Neural cell (in vitro differentiated cells): ENCODE measurements around the gene EMD.

Experiments
- EP300 ChIP-seq: fragments of 450-650 bp; conservative IDR thresholded peaks from 2 replicates; pipeline ENCODE4 v1.6.1; 2014; ENCODE audit warnings: antibody characterized with exemption, mild to moderate bottlenecking, moderate library complexity; ENCODE audit not compliant: poor library complexity, severe bottlenecking
- EZH2 ChIP-seq: fragments of 200-600, 300-800 bp; shearing (Covaris generic), sonication (generic); IDR thresholded peaks from 2 replicates; pipeline ENCODE4 v1.6.1; 2014; ENCODE audit warnings: antibody characterized with exemption, low read length, borderline replicate concordance, mild to moderate bottlenecking; ENCODE audit not compliant: insufficient read depth, poor library complexity, severe bottlenecking
- POLR2AphosphoS5 ChIP-seq: IDR thresholded peaks from 2 replicates; pipeline ENCODE4 v1.6.1; 2012
- SMC3 ChIP-seq: fragments of 450-650 bp; conservative IDR thresholded peaks from 2 replicates; pipeline ENCODE4 v1.6.1; 2014; ENCODE audit warnings: antibody characterized with exemption, mild to moderate bottlenecking, moderate library complexity; ENCODE audit not compliant: poor library complexity
- TF ChIP-seq, protein P1 (sequence below): fragments of 450-650 bp; IDR thresholded peaks from 2 replicates; pipeline ENCODE4 v1.5.1; 2014; ENCODE audit warnings: antibody characterized with exemption, mild to moderate bottlenecking, moderate library complexity; ENCODE audit not compliant: poor library complexity, severe bottlenecking

DNA sequence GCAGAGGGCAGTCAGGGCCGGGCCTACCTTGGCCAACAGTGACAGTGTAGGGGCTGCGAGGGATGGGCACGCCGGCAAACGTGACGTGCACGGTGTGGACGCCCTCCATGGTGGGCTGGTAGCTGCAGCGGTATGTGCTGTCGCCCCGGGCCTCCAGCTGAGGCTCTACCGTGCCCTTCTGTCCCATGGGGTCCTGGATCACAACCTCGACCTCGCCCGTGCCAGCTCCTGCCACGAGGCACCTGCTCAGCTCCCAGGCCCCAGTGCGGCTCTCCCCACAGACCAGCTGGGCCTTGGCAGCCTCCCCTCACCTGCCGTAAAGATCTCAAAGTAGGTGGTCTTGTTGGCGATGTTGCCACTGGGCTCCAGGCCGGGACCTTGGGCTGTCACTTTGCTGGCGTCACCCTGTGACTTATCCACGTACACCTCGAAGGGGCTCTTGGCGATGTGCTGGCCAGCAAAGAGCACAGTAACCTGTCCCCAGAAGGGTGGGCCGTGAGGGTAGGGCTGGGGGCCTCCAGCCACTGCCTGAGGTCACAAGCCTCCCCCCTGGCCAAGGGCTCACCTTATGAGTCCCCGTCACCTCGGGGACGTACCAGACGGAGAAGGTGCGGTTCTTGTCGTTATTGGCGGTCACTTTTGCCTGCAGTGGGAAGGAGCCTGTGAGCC, 13.0 kb upstream of the EMD start:
- TF ChIP-seq SMC3 (no peak), EZH2 (no peak), POLR2AphosphoS5 (no peak), EP300 (no peak)
- TF ChIP-seq, protein P1, sequence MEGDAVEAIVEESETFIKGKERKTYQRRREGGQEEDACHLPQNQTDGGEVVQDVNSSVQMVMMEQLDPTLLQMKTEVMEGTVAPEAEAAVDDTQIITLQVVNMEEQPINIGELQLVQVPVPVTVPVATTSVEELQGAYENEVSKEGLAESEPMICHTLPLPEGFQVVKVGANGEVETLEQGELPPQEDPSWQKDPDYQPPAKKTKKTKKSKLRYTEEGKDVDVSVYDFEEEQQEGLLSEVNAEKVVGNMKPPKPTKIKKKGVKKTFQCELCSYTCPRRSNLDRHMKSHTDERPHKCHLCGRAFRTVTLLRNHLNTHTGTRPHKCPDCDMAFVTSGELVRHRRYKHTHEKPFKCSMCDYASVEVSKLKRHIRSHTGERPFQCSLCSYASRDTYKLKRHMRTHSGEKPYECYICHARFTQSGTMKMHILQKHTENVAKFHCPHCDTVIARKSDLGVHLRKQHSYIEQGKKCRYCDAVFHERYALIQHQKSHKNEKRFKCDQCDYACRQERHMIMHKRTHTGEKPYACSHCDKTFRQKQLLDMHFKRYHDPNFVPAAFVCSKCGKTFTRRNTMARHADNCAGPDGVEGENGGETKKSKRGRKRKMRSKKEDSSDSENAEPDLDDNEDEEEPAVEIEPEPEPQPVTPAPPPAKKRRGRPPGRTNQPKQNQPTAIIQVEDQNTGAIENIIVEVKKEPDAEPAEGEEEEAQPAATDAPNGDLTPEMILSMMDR: no peak
